DOHH2 (cell line): ENCODE results near the gene MGAT5.

ENCODE experiments used
- CTCF ChIP-seq: fragments of 200-600 bp; sonication (generic); IDR thresholded peaks from one replicate; pipeline ENCODE4 v1.5.1; 2014; ENCODE audit warnings: antibody characterized with exemption, mild to moderate bottlenecking, low read depth, low read length; ENCODE audit not compliant: poor library complexity, severe bottlenecking
- EZH2phosphoT487 ChIP-seq: fragments of 200-600 bp; sonication (generic); IDR thresholded peaks from 2 replicates; pipeline ENCODE4 v1.6.1; 2017; ENCODE audit warnings: borderline replicate concordance, mild to moderate bottlenecking, antibody characterized with exemption, low read length, moderate library complexity, mixed read lengths

GRCh38 chr2:134228493-134228903 lies 25.4 kb upstream of the MGAT5 start:
- peak; percentile 95 for TF ChIP-seq CTCF
- no peak for TF ChIP-seq EZH2phosphoT487
